Raji (cell line): ENCODE data around the gene DHRS13.
A peak's percentile ranks its signal among the peaks of the same experiment; 100 is the strongest.

Experiments
- POLR2A ChIP-seq: IDR thresholded peaks from 2 replicates; pipeline ENCODE4 v1.6.1; 2011; ENCODE audit warnings: low read depth, low read length, control low read depth; ENCODE audit not compliant: insufficient read depth

Gene DHRS13

GRCh38 chr17:28879886-28880571 is 22.9 kb downstream of the DHRS13 start:
- TF ChIP-seq POLR2A, result no peak

- TF ChIP-seq POLR2A, result 0 out of 2 replicates have a peak, but pooled peaks have one; percentile 15
Measured at GRCh38 chr17:28878981-28879380, 23.9 kb downstream of the DHRS13 start.

GRCh38 chr17:28878158-28878910 is 24.5 kb downstream of the DHRS13 start:
- TF ChIP-seq POLR2A, result no peak

DNA sequence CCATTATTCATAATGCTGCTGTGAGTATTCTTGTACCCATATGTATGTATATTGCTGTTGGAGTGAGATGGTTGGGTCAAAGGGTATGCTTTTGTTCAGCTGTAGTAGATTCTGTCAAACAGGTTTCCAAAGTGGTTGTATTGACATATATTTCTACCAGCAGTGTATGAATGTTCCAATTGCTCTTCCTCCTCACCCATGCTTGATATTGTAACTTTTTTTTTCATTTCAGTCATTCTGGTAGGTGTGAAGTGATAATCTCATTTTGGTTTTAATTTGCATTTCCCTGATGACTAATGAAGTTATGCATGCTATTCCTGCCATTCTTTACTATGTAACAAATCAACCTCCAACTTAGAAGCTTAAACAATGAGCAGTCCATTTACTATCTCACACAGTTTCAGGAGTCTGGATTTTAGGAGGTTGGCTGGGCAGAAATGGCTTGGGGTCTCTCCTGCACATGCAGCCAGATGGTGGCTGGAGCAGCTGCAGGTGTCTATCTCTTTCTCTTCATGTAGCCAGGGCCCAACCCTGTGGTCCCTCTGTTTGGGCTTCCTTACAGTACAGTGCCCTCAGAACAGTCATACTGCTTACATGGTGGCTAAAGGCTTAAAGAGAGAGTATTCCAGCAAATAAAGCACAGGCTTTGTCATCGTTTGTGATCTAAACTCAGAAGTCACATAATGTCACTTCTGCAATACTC is 26.9 kb downstream of the DHRS13 start:
- no peak for TF ChIP-seq POLR2A

DNA sequence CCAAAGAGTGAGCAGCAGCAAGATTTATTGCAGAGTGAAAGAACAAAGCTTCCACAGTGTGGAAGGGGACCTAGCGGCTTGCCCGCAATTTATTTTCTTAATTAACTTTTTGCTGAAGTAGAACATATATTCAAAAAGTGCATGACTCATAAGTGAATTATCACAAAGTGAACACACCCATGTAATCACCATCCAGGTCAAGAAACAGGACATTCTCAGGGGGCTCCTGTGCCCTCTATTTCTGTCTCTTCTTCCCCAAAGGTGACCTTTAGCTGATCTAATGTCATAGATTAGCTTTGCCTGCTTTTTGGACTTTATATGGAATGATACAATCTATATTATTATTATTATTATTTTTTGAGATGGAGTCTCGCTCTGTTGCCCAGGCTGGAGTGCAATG is 28.1 kb downstream of the DHRS13 start:
- TF ChIP-seq POLR2A, result no peak

DNA sequence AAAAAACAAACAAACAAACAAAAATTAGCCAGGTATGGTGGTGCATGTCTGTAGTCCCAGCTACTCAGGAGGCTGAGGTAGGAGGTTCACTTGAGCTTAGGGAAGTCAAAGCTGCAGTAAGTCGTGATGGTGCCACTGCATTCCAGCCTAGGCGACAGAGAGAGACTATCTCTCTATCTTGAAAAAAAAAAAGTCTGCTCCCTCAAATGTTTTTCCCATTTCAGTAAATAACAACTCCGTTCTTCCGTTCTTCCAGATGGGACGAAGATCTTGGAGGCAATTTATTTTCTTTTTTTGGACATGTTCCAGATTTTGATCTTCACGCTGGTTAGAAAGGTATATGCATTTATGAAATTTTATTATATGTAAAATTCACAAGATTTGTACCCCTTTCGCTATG is 29.0 kb downstream of the DHRS13 start:
- no peak for TF ChIP-seq POLR2A

DNA sequence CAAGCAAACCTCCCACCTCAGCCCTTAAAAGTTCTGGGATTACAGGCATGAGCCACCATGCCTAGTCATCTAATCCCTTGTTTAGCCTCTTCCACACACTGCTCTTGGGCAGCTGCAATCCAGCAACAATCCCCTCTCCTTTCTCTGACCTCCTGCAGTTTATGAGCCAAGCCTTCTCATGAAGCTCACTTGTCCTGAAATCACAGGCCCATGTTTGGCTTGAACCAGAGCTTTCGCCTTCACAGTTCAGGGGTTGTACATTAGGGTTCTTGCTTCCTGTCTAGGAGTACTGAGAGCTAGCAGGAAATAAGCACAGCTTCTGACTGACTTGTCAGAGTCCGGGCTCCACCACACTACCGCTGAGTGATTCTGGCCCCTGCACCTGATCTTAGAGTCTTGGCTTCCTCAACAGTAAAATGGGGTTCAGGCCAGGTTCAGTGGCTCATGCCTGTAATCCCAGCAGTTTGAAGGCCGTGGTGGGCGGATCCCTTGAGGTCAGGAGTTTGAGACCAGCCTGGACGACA is 31.8 kb downstream of the DHRS13 start:
- no peak for TF ChIP-seq POLR2A

DNA sequence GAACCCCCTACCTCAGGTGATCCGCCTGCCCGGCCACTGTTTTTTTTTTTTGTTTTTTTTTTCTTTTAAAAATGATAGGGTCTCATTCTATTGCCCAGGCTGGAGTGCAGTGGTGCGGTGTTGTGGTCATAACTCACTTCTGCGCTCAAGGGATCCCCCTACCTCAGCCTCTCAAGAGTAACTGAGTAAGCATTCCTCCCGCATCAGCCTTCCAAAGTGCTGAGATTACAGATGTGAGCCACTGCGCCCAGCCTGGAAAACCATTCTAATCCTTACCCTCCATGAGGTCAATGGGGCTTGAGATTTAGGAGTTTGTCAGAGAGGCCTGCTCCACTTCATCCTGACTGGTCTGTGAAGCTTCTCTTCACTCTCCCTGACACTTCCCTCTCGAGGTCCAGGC is 35.6 kb downstream of the DHRS13 start:
- no peak for TF ChIP-seq POLR2A

GRCh38 chr17:28865946-28866752 is 36.7 kb downstream of the DHRS13 start:
- TF ChIP-seq POLR2A, result no peak

DNA sequence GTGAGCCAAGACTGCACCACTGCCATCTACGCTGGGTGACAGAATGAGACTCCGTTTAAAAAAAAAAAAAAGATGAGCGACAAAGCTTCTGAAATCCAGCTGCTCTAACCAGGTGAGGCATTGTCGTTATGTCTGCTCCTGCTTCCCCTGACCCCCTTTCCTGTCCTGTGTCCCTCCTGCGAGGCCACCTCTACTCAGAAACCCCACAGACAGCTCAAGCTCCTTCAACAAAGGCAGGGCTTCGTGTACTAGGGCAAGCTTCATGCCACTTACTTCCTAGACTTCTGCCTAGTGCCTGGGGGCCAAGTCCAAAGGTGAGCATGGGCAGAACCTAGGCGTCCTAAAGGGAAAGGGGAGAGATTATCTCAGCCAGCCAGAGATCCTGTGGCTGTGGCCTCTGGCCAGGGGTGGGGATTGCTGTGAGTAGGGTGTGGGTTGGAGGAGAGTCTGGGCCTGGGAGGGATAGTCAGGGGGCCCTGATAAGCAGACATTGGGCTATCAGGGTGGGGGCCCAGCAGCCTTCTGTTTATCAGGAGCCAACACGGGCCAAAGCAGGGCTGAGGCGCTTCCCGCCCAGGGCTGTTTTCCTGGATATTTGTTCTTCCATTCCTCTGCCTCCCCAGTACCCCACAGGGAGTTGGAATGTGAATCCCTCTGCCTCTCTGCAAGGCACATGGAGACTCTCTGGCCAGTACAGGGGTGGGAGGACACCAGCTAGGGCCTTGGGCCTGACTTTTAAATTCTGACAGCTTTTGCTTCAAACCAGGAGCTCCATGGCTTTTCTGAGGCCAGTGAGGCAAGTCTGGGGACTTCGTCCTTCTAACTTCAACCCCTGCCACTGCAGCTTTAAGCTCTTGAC is 37.7 kb downstream of the DHRS13 start:
- no peak for TF ChIP-seq POLR2A

DNA sequence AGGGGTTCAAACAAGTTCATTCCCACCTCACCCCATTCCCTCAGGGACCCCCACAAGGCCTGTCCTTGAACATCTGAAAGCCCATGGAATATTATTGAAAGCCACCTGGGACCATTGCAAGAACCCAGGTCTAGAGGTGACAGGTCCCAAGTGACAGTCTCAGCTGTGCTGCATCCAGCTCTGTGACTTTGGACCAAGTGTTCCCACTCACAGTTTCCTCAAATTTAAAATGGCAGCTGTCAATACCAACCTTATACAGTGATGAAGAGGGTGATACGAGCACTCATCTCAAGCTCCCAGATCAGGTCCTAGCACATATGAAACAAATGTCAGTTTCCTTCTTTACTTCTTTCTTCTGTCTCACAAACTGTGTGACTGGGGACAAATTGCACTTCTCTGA is 38.9 kb downstream of the DHRS13 start:
- TF ChIP-seq POLR2A, result no peak

DNA sequence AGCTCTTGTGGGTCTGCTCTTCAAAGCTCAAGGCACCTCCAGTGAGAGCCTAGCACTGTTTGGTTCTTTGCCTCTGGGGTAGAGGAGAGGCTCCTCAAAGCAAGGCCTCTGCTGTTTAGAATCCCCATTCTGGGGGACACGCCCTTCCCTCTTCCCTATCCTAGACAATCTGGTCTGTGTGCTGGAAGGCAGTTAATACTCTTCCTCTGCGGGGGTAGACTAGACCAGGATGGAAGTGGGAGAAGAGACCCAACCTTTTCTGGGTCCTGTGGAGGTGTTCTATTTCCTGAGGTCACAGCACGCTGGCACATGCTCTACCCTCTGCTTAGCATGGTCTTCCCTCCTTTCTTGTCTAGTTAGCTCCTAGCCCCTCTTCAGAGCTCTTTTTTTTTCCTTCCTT is 40.3 kb downstream of the DHRS13 start:
- TF ChIP-seq POLR2A, result no peak

DNA sequence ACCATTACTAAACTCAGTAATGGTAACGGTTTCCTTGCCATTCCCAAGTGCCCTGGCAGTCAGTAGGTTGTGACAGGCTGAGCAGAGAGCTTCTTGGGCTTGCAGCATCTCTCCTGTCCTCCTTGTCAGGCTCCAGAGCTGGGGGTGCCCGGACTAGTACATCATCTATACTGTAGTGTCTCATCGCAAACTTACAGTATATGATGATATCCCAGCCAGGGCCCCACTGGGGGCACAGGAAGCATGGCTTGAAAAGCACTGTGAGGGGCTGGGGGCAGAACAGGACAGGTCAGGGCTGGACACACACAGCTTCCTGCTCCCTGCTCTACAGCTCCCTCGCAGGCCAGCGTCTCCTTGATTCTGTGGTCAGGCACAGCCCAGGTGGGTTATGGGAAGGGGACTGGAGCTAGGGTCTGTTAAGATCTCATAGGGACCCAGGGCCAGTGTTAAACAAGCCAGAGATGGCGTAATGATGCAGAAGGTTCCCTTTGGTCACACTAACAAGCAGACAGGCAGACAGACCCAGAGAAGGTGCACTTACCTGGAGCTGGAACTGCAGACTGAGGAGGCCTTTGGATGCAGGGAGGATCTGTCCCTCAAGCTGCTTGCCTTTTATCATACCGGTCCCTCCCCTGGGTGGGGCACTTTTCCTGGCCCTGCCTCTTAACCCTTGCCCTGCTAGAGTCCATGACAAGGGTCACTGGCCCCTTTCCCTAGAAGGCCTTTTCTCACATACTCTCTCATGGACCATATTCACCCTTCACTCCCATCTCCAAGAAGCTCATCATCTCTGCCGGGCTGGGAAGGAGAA is 41.3 kb downstream of the DHRS13 start:
- TF ChIP-seq POLR2A, result no peak
